Osteoblast (primary cell): ENCODE measurements around the gene ADGRA3. TPM values are rescaled to one million over a fixed set of nuclear protein-coding genes. Genes with fewer than 3 reads are reported as not detected.
A peak's percentile ranks its signal among the peaks of the same experiment; 100 is the strongest.

Experiments
- DNase-seq: peaks from one replicate; pipeline ENCODE4 v3.0.0; 2011; ENCODE audit warnings: low spot score, mixed read lengths; ENCODE audit not compliant: insufficient read length; ENCODE audit errors: missing footprints
- H2AFZ ChIP-seq: 2 replicates; pipeline ENCODE4 v1.6.0; 2011; ENCODE audit warnings: mild to moderate bottlenecking, low read length
- H3K27ac ChIP-seq: 2 replicates; pipeline ENCODE4 v1.5.1; 2011; ENCODE audit warnings: mild to moderate bottlenecking, low read depth, low read length, moderate library complexity
- H3K27me3 ChIP-seq: 2 replicates; pipeline ENCODE4 v1.6.0; 2012; ENCODE audit warnings: mild to moderate bottlenecking, control low read depth, inconsistent platforms, low read length, moderate library complexity; ENCODE audit not compliant: insufficient read depth
- H3K36me3 ChIP-seq: 2 replicates; pipeline ENCODE4 v1.5.1; 2011; ENCODE audit warnings: mild to moderate bottlenecking, low read length, control low read depth, moderate library complexity; ENCODE audit not compliant: insufficient read depth
- H3K4me1 ChIP-seq: 2 replicates; pipeline ENCODE4 v1.5.1; 2011; ENCODE audit warnings: mild to moderate bottlenecking, low read length, control low read depth, moderate library complexity; ENCODE audit not compliant: insufficient read depth
- H3K4me2 ChIP-seq: 2 replicates; pipeline ENCODE4 v1.6.0; 2011; ENCODE audit warnings: mild to moderate bottlenecking, low read length; ENCODE audit not compliant: insufficient read depth
- H3K4me3 ChIP-seq: fragments of 200-600 bp; sonication (generic); 3 replicates; pipeline ENCODE4 v1.5.1; 2012; ENCODE audit warnings: mild to moderate bottlenecking, low read length, inconsistent platforms; ENCODE audit not compliant: insufficient read depth
- H3K79me2 ChIP-seq: 2 replicates; pipeline ENCODE4 v1.6.0; 2012; ENCODE audit warnings: mild to moderate bottlenecking, low read length, control low read depth, inconsistent platforms; ENCODE audit not compliant: insufficient read depth
- H3K9me3 ChIP-seq: 2 replicates; pipeline ENCODE4 v1.5.1; 2011; ENCODE audit warnings: low read depth, low read length, control low read depth
- H4K20me1 ChIP-seq: 2 replicates; pipeline ENCODE4 v1.6.0; 2012; ENCODE audit warnings: mild to moderate bottlenecking, low read length, control low read depth; ENCODE audit not compliant: insufficient read depth
- CTCF ChIP-seq: IDR thresholded peaks from 2 replicates; pipeline ENCODE4 v1.5.1; 2011; ENCODE audit warnings: mild to moderate bottlenecking, low read depth, low read length, moderate library complexity; ENCODE audit errors: extremely low read depth
- total RNA-seq: library from RNA; depleted of rRNA; stranded (reverse); fragments of >200 nt; gene quantifications from 2 replicates; pipeline ENCODE4 v1.2.3, GENCODE V29; 2012

ADGRA3 gene
- total RNA-seq, 1 donor: 25.3 TPM

GRCh38 chr4:22504922-22505321, 10.9 kb downstream of the ADGRA3 start:
- Histone ChIP-seq H3K27ac (no peak overlapping the region), H3K4me1 (peaks cover 15% of the 10 kb centered on the region), H3K36me3 (no peaks in the 10 kb centered on the region), H3K4me3 (no peak overlapping the region), H2AFZ (no peak overlapping the region), H3K27me3 (no peaks in the 10 kb centered on the region), H3K79me2 (peaks cover 17% of the 10 kb centered on the region), H3K9me3 (no peaks in the 10 kb centered on the region), H4K20me1 (peaks cover 28% of the 10 kb centered on the region), H3K4me2 (no peak overlapping the region)
- TF ChIP-seq CTCF: no peak
- DNase-seq: no peak

- no peak overlapping the region for H3K4me2 ChIP-seq
- no peak overlapping the region for H2AFZ ChIP-seq
- H3K9me3 ChIP-seq: no peaks in the 10 kb centered on the region
- DNase-seq: no peak
- H4K20me1 ChIP-seq: peaks cover 28% of the 10 kb centered on the region
- peaks cover 15% of the 10 kb centered on the region for H3K4me1 ChIP-seq
- H3K4me3 ChIP-seq: no peak overlapping the region
- no peaks in the 10 kb centered on the region for H3K27me3 ChIP-seq
- no peak for TF ChIP-seq CTCF
- no peak overlapping the region for H3K27ac ChIP-seq
- H3K79me2 ChIP-seq: peaks cover 17% of the 10 kb centered on the region
- no peaks in the 10 kb centered on the region for H3K36me3 ChIP-seq
These were observed 11.4 kb downstream of the ADGRA3 start for GRCh38 chr4:22504447-22504846.

- peaks cover 15% of the 10 kb centered on the region for H3K4me1 ChIP-seq
- no peak overlapping the region for H3K4me3 ChIP-seq
- H3K9me3 ChIP-seq: no peaks in the 10 kb centered on the region
- H3K27me3 ChIP-seq: no peaks in the 10 kb centered on the region
- no peak for TF ChIP-seq CTCF
- H4K20me1 ChIP-seq: peaks cover 24% of the 10 kb centered on the region
- H3K27ac ChIP-seq: no peak overlapping the region
- peaks cover 19% of the 10 kb centered on the region for H3K79me2 ChIP-seq
- no peak overlapping the region for H2AFZ ChIP-seq
- no peaks in the 10 kb centered on the region for H3K36me3 ChIP-seq
- DNase-seq: peak; percentile 89
- peak overlapping the region; percentile 22 for H3K4me2 ChIP-seq
These were observed 12.7 kb downstream of the ADGRA3 start for GRCh38 chr4:22502895-22503814.

GRCh38 chr4:22501715-22502095, 14.2 kb downstream of the ADGRA3 start:
- Histone ChIP-seq H3K36me3 (no peaks in the 10 kb centered on the region), H4K20me1 (peaks cover 19% of the 10 kb centered on the region), H3K4me2 (no peak overlapping the region), H3K27ac (no peak overlapping the region), H3K4me1 (peaks cover 15% of the 10 kb centered on the region), H3K9me3 (no peaks in the 10 kb centered on the region), H3K27me3 (no peaks in the 10 kb centered on the region), H3K4me3 (no peak overlapping the region), H3K79me2 (peaks cover 16% of the 10 kb centered on the region), H2AFZ (no peak overlapping the region)
- no peak for DNase-seq
- TF ChIP-seq CTCF: no peak
